ENCODE measurements around the gene NCK1.

GRCh38 chr3:136957751-136958288, 95.8 kb downstream of the NCK1 start, which contains the start of gene IL20RB:
- TF ChIP-seq POLR2A (IDR thresholded peaks at IDR 0.05; ENCODE audit: low read depth, low read length) (no peak), TAF1 (IDR thresholded peaks at IDR 0.05; ENCODE audit: borderline replicate concordance, low read depth, low read length) (no peak), POLR2AphosphoS5 (IDR thresholded peaks at IDR 0.05; ENCODE audit: low read depth, low read length) (no peak)

Measured in GM12892 (cell line).